HG03139 (cell line): ENCODE results near the gene RPE65.
"Not testable (repeated sequence)": the region's sequence is repeated elsewhere in the genome, so short reads cannot be mapped to it uniquely, and the experiment has no call there.

Experiments used
- ATAC-seq: cut with Tn5 transposase; IDR thresholded peaks from one replicate; pipeline ENCODE4 v1.9.1; 2021; ENCODE audit not compliant: unreplicated experiment

Gene RPE65

GRCh38 chr1:68453060-68453670 lies 3.4 kb upstream of the RPE65 start:
- ATAC-seq, result no peak

GRCh38 chr1:68448365-68448764 lies 1.4 kb downstream of the RPE65 start:
- no peak for ATAC-seq

- no peak for ATAC-seq
Measured at GRCh38 chr1:68445709-68446108, 4.0 kb downstream of the RPE65 start.

DNA sequence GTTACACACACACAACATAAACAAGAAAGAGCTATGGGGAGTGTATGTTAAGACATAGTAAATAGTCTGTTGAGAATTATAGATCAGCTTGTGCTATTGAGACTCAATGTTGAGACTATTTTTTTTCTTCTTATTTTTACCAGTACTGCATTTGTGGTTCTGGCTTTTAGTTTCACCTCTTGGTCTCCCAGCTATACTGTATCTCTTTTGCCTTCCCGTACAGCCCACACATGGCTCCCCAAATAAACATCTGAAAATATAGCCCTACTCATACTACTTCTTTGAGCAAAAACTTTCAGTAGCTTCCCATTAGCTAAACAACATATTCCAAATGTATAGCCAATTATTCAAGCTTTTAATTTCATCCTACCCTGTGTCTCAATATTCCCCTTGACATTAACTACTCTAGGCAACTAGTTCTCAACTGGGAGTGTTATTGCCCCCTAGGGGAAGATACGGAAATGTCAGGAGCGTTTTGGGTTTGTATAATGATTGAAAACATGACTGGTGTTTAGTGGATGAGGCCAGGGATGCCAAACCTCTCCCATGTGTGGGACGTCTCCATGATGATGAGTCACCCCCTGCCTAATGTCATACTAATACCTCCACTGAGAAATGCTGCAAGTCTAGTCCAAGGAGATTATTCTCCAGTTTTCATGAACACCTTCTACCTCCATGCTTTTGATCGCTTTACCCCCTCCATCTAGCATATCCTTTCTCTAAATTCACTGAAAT lies 6.8 kb downstream of the RPE65 start:
- ATAC-seq, result peak; percentile 81

GRCh38 chr1:68442006-68442405 lies 7.7 kb downstream of the RPE65 start:
- ATAC-seq, result no peak

- ATAC-seq, result no peak
Measured at GRCh38 chr1:68438310-68438709, 11.4 kb downstream of the RPE65 start.

DNA sequence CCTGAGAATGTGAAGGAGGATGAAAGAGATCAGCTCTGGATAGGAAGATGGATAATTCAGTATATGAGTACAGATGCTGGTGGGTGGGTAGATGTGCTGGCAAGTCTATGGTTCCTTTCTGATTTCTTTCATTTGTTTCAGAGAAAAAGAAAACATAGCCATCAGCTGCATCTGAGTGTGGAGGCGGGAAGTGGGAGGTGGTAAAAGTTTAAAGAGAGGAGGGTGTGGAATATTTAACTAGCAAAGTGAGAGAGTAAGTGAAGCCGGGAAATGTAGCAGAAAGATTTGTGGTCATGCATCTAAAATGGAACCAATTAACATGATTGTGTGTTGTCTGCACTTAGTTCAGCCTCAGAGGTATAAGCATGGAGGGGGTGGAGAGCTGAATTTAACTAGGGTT lies 16.4 kb downstream of the RPE65 start:
- ATAC-seq, result no peak

DNA sequence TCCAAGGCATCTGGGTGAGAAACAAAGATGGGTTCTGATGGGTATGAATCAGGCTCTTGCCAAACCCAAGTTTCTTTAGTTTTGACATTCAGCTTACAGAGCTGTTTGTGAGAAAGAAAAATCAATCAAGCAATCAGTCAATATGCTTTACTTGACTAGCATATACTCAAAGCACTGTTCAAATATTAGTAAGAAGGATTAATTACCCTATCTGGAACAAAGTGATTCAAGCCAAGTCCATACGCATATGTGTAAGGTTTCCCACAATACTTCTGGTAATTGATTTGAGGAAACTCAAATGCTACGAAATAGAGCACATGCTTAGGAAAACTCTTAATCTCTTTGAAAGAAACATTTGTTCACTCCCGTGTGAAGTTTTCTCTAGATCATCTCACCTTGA lies 18.7 kb downstream of the RPE65 start:
- ATAC-seq, result no peak

DNA sequence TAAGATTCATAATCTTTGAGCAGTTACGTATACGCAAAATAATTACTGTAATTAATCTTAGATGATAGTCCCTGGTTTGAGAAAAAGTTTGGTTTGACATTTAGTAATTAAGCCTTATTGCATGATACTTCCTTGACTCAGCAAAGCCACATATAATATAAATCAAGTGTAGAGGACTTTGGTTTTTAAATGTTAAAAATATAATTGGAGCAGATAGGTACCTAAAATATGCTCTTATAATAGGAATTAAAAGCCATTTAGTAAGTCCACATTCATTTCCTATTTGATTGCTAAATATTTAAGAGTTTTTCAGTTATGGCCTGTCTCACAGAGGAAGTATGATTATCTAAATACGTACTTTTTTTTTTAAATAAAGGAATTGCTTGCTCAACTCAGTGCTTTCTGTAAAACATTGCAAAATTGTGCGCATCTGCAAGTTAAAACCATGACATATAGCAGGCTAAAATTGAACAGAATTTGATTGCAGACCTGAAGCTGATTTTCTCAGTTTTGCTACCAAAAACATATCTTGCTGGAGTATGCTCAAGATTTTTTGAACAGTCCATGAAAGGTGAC lies 20.4 kb downstream of the RPE65 start:
- no peak for ATAC-seq

DNA sequence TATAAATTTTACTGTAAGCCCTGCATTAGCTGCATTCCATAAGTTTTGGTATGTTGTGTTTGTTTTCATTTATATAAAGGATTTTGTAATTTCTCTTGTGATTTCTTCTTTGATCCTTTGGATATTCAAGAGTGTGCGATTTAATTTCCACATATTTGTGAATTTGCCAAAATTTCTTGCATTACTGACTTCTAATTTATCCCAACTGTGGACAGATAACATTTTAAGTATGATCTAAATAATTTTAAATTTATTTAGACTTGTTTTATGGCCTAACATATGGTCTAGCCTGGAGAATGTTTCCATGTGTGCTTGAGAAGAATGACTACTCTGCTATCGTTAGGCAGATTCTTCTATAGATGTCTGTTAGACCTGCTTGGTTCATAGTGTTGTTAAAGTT lies 23.2 kb downstream of the RPE65 start:
- ATAC-seq, result no peak

DNA sequence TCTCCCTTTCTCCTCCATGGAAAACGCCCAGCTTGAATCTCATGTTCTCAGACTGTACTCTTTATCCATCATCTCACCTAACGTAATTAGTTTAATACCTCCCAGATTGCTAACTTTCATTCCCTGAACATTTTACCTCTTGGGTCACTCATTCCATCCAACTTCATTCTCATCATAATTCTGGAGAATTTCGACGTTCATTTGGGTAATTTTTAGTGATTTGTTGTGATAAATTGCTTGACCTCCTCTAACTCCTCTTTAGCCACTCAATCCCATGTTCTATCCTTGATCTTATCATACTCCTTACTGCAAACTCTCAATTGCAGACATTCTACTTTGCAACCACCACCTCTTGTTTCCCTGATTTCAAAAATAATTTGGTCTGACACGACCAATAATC lies 28.4 kb downstream of the RPE65 start:
- ATAC-seq, result no peak

DNA sequence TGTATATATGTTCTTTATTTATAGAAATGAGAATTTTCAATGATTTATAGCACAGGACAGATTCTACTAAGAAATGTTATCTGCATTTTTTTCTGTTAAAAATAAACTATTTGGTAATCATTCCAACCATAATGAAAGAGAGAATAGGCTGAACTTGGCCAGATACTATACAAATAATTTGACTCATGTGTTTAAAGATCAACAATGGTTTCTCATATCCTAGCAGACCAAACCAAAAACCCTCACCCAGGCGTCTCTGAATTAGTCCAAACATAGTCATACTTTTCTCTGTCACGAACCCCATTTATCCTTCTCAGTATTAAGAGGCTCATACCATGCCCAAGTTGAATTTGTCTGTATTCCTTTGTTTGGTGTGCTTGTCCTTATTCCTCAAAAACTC lies 40.3 kb downstream of the RPE65 start:
- ATAC-seq, result no peak

DNA sequence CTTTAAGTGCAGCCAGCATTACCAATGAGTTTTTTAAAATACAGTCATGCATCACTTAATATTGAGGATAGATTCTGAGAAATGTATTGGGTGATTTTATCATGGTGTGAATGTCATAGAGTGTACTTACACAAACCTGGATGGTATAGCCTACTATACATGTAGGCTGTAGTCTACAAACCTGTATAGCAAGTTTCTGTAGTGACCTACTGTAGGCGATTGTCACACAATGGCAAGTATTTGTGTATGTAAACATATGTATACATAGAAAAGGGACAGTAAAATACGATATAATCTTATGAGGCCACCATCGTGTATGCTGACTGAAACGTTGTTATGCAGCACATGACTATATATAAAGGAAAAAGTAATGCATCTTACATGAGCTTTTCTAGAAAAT lies 48.2 kb downstream of the RPE65 start:
- ATAC-seq, result no peak

- not testable (repeated sequence) for ATAC-seq
Measured at GRCh38 chr1:68395575-68395974, 54.2 kb downstream of the RPE65 start.

GRCh38 chr1:68392474-68392873 lies 57.3 kb downstream of the RPE65 start:
- not testable (repeated sequence) for ATAC-seq

DNA sequence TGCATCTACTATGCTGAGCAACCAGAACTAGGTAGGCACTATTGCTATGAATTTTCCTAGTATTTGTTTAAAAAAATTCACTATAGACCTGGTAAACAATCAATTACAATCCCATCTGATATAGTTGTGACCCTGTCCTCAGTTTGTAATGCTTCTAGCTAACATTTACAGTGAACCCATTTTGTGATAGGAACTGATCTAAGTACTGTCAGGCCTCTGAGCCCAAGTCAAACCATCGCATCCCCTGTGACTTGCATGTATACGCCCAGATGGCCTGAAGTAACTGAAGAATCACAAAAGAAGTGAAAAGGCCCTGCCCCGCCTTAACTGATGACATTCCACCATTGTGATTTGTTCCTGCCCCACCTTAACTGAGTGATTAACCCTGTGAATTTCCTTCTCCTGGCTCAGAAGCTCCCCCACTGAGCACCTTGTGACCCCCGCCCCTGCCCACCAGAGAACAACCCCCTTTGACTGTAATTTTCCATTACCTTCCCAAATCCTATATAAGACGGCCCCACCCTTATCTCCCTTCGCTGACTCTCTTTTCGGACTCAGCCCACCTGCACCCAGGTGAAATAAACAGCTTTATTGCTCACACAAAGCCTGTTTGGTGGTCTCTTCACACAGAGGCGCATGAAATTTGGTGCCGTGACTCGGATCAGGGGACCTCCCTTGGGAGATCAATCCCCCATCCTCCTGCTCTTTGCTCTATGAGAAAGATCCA lies 63.8 kb downstream of the RPE65 start:
- ATAC-seq, result not testable (repeated sequence)

GRCh38 chr1:68384872-68385411 lies 64.8 kb downstream of the RPE65 start:
- ATAC-seq, result no peak

DNA sequence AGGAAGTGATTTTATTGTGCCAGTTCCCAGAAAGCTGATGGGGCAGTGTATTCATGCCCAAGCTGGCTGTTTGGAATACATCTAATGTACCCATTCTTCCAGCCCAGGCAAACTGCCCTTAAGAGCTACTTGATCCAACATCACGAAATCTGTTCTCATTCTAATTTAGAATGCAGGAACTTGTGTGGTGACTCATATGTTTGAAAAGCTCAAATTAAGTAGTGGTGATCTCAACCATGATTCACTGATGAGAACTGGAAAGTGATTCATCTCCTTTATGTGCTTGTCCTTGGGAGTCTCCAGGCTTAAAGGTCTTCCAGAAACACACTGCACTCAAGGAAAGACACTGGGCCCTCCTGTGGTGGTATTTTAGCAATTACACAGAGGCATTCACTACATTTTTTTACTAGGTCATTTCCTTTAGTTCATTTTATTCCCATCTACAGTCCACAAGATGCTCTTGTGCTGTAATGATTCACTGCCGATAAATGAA lies 65.4 kb downstream of the RPE65 start:
- ATAC-seq, result no peak

DNA sequence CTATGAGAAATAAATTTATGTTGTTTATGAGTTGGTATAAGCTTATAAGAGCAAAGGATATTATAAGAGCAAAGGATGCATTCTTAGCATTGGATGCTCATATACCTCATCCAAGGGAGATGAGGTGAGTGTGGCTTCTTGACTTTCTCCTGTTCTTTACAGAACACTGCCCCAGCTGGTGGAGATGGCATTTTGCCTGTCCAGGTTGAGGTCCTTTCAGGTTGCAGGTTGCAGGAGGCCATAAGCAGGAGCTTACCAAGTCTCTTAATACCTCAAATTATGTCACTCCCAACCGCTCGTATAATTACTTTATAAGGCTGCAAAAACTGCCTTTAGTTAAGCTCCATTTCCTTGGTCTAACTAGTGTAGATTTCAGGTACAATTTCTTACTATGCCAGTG lies 66.7 kb downstream of the RPE65 start:
- no peak for ATAC-seq

- ATAC-seq, result no peak
Measured at GRCh38 chr1:68379085-68379478, 70.7 kb downstream of the RPE65 start.
